ENCODE data around the gene PKNOX2. TPM values are rescaled to one million over a fixed set of nuclear protein-coding genes. Genes with fewer than 3 reads are reported as not detected.

PKNOX2 gene
- total and polyA plus RNA-seq, 9 donors: 10.6 to 42.3 (median 30.0) TPM

DNA sequence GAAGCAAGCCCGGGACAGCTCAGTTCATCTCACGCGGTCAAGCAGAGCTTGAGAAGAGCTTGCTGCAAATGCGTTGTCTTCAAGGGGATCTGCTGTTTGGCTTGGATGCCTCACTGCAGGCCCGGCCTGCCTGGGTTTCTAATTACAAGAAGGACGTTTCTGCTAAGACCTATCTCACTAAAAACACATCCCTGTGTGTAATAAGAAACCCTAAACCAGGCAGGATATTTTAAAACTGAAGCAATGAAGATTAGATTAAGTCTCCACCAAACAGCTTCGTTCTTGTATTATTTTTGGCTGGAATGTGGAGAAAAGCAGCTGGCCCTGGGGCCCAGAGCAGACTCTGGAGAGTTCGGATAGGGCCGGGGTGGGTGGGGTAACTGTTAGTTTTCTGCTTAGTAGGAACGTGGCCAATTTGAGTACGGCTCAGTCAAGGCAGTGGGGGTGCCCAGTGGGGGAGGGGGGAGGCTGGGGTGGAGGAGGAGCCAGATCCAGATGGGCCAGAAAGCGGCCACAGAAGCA, 6.0 kb downstream of the PKNOX2 start:
- Histone ChIP-seq H3K27me3 (no peaks in the 10 kb centered on the region), H3K4me3 (no peak overlapping the region), H3K9me3 (no peaks in the 10 kb centered on the region), H3K36me3 (no peaks in the 10 kb centered on the region), H3K4me1 (ENCODE audit: insufficient read depth) (peaks cover 31% of the 10 kb centered on the region), H3K27ac (peak overlapping the region; percentile 66 to 91)
- intact Hi-C loops (cut with DNase I): no loop called here
- peak; percentile 80 to 87 (median 83) for DNase-seq
- TF ChIP-seq POLR2A (IDR thresholded peaks at IDR 0.05): no peak
- TF ChIP-seq, protein P1, sequence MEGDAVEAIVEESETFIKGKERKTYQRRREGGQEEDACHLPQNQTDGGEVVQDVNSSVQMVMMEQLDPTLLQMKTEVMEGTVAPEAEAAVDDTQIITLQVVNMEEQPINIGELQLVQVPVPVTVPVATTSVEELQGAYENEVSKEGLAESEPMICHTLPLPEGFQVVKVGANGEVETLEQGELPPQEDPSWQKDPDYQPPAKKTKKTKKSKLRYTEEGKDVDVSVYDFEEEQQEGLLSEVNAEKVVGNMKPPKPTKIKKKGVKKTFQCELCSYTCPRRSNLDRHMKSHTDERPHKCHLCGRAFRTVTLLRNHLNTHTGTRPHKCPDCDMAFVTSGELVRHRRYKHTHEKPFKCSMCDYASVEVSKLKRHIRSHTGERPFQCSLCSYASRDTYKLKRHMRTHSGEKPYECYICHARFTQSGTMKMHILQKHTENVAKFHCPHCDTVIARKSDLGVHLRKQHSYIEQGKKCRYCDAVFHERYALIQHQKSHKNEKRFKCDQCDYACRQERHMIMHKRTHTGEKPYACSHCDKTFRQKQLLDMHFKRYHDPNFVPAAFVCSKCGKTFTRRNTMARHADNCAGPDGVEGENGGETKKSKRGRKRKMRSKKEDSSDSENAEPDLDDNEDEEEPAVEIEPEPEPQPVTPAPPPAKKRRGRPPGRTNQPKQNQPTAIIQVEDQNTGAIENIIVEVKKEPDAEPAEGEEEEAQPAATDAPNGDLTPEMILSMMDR (IDR thresholded peaks at IDR 0.05): no peak
- TF ChIP-seq EP300 (IDR thresholded peaks at IDR 0.05): no peak
- 4 to 11% (median 9%) methylated on average over 12 of the region's 12 CpGs for WGBS, 3 donors

DNA sequence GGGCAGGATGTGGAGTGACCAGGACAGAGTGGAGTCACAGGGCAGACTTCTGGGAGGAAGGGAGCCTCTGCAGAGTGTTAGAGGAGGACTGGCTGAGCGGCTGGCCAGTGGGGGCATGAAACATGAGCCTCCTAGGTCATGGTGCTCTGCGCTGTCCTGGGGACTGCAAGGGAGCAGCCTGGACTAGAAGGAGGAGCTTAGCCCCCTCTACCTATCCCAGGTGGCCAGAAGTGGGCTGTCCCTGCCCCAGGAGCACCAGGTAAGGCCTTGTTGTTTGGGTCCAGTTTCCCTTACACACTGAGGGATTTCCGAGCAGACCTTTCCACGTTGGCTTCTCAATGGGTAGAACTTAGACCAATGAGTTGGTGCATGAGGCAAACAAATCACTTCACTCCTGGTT, 7.4 kb downstream of the PKNOX2 start:
- intact Hi-C loops (cut with DNase I): no loop called here

DNA sequence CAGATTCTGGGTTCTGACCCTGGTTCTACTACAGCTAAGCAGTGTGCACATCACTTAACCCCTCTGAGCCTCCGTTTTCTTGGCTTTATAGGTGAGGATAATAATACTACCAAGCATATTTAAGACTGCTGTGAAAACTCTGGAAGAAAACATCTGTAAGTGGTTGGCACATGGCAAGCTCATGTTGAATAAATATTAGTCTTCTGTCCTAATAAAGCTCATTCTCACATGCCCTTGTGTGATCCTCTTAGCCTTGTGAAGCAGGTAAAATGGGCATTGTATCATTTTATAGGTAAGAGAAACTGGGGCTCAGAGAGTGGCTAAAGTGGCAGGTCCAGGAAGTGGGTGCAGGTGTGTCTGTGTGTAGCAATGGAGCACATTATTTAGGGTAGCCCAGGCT, 8.5 kb downstream of the PKNOX2 start:
- no peaks in the 10 kb centered on the region for H3K27me3 ChIP-seq
- no peaks in the 10 kb centered on the region for H3K36me3 ChIP-seq
- WGBS, 3 donors: 88 to 96% (median 88%) methylated on average over 1 of the region's 1 CpG
- no peak for DNase-seq
- H3K4me1 ChIP-seq (ENCODE audit: insufficient read depth): peaks cover 31% of the 10 kb centered on the region
- no peaks in the 10 kb centered on the region for H3K9me3 ChIP-seq
- no peak overlapping the region for H3K4me3 ChIP-seq
- intact Hi-C loops (cut with DNase I): no loop called here
- TF ChIP-seq, protein P1 (IDR thresholded peaks at IDR 0.05): no peak
- no peak for TF ChIP-seq POLR2A (IDR thresholded peaks at IDR 0.05)
- no peak for TF ChIP-seq EP300 (IDR thresholded peaks at IDR 0.05)
- H3K27ac ChIP-seq: no peak overlapping the region

More for the DNA sequence above, 7.4 kb downstream of the PKNOX2 start:
- no peaks in the 10 kb centered on the region for H3K36me3 ChIP-seq
- H3K27me3 ChIP-seq: no peaks in the 10 kb centered on the region
- TF ChIP-seq, protein P1 (IDR thresholded peaks at IDR 0.05): no peak
- TF ChIP-seq EP300 (IDR thresholded peaks at IDR 0.05): no peak
- TF ChIP-seq POLR2A (IDR thresholded peaks at IDR 0.05): no peak
- no peak for DNase-seq
- peaks cover 31% of the 10 kb centered on the region for H3K4me1 ChIP-seq (ENCODE audit: insufficient read depth)
- H3K4me3 ChIP-seq: no peak overlapping the region
- H3K27ac ChIP-seq: no peak overlapping the region
- no peaks in the 10 kb centered on the region for H3K9me3 ChIP-seq
- 95 to 99% (median 97%) methylated on average over 4 of the region's 4 CpGs for WGBS, 3 donors

DNA sequence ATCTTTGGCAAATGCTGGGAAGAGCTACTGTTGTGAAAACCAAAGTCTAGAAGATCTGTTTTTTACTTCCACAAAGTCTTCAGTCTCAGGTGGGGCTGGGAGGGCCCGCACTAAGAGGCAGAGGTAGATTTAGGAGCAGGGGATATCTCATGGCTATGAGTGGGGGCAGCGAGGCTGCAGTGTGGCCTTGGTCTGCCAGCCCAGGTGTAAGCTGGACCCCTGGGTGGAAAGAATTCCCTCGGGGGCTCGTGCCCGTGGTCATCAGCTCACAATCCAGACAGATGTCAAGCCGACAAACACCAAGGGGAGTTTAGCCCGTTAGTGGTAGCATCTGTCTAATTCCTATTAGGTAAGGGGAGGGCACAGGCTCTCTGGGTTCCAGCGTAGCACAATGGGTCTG, 9.0 kb downstream of the PKNOX2 start:
- WGBS, 3 donors: 69 to 84% (median 76%) methylated on average over 8 of the region's 8 CpGs

DNA sequence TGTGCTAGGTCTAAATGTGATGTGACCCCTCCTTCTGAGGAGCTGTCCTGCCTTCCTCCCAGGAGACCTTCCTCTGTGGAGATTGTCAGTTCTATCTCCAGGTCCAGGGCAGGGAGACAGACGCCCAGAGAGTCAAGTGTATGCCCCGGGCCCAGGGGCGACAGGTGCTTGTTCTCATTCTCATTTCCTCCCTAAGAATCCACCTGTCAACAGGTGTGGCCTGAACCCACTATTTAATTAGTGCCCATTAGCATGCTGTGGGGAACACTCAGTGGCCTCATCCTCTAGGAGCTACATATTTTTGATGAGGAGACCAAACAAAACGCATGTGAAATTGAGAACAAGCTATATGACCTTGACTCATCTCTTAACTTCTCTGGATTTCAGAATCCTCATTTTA, 9.5 kb downstream of the PKNOX2 start:
- Histone ChIP-seq H3K4me3 (no peak overlapping the region), H3K27ac (no peak overlapping the region), H3K9me3 (no peaks in the 10 kb centered on the region), H3K27me3 (no peaks in the 10 kb centered on the region), H3K4me1 (ENCODE audit: insufficient read depth) (peaks cover 28% of the 10 kb centered on the region), H3K36me3 (no peaks in the 10 kb centered on the region)
- WGBS, 3 donors: 73 to 88% (median 80%) methylated on average over 4 of the region's 4 CpGs
- no peak for TF ChIP-seq POLR2A (IDR thresholded peaks at IDR 0.05)
- no peak for TF ChIP-seq EP300 (IDR thresholded peaks at IDR 0.05)
- TF ChIP-seq, protein P1 (IDR thresholded peaks at IDR 0.05): no peak
- intact Hi-C loops (cut with DNase I): no loop called here
- DNase-seq: no peak

More for the DNA sequence above, 9.0 kb downstream of the PKNOX2 start:
- DNase-seq: no peak
- no peak overlapping the region for H3K27ac ChIP-seq
- no peak overlapping the region for H3K4me3 ChIP-seq
- no peaks in the 10 kb centered on the region for H3K36me3 ChIP-seq
- no peaks in the 10 kb centered on the region for H3K27me3 ChIP-seq
- no peak for TF ChIP-seq EP300 (IDR thresholded peaks at IDR 0.05)
- no peaks in the 10 kb centered on the region for H3K9me3 ChIP-seq
- H3K4me1 ChIP-seq (ENCODE audit: insufficient read depth): peaks cover 29% of the 10 kb centered on the region
- intact Hi-C loops (cut with DNase I): no loop called here

Data from ovary (tissue), 9 donors.